Omental fat pad (tissue), 4 donors: Measurements from ENCODE around the gene KCTD18. TPM values are rescaled to one million over a fixed set of nuclear protein-coding genes. Genes with fewer than 3 reads are reported as not detected.

ENCODE experiments used
- ATAC-seq: fragments of 150-250 bp; one replicate; pipeline ENCODE4 v1.9.1; 2016; ENCODE audit warnings: mild to moderate bottlenecking, moderate library complexity; ENCODE audit not compliant: low FRiP score
- DNase-seq: peaks from one replicate; pipeline ENCODE4 v3.0.0-alpha.2; 2019; ENCODE audit warnings: low spot score
- total RNA-seq, 4 donors: library from RNA; depleted of rRNA; stranded (reverse); fragments of >200 nt; gene quantifications; one replicate each; pipeline ENCODE4 v1.1.0, GENCODE V29; 2016
- TF ChIP-seq, protein P1 (sequence below), 3 donors: fragments of 450-650 bp; IDR thresholded peaks; one replicate each; pipeline ENCODE4 v1.5.1; 2016 to 2017; ENCODE audit warnings: antibody characterized with exemption in 3 of 3, mild to moderate bottlenecking in 3 of 3, moderate library complexity in 2 of 3

Gene KCTD18
- total RNA-seq, 4 donors from 2014 or later, result 10.4 to 19.9 (median 14.2) TPM

DNA sequence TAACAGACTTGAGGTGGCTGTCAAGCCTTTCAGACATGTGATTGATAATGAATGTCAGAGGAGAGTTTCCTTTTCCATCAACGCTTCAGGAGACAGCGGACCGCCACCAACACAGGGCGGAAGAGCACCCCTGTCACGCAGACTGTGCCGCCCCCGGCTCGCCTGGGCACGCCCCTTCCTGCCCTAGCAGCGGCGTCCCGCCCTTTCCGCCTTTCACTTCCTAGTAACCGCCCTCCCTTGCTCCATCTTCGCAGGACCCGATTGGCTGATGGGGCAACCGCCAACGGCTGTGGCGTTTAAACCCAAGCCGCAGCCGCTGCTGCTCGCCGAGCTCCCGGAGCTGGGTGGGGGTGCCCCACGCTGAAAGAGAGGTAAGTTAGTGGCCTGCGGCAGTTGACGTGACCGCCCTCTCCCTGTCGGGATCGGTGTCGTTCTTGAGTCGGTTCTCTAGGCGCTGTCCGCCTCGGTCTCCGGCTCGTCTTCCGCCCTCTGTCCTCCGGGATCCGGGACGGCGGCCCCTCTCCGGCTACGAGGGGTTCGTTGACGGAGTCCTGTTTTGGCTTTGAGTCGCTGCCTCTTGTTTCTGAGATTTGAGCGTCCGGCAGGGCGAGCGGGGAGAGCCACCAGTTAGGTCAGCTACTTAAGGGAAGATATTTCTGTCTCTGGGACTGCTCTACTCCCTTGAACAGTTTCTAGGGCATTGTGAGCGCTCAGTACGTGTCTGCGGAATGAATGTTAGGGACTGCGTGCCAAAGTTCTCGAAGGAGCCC, 16.2 kb upstream of the KCTD18 start, which contains the start of gene SGO2:
TSS of gene SGO2 (plus strand) at position 326 of the 770 bp plus-strand sequence. CDS start 6,769 bp downstream, outside the sequence.
- TF ChIP-seq, protein P1, sequence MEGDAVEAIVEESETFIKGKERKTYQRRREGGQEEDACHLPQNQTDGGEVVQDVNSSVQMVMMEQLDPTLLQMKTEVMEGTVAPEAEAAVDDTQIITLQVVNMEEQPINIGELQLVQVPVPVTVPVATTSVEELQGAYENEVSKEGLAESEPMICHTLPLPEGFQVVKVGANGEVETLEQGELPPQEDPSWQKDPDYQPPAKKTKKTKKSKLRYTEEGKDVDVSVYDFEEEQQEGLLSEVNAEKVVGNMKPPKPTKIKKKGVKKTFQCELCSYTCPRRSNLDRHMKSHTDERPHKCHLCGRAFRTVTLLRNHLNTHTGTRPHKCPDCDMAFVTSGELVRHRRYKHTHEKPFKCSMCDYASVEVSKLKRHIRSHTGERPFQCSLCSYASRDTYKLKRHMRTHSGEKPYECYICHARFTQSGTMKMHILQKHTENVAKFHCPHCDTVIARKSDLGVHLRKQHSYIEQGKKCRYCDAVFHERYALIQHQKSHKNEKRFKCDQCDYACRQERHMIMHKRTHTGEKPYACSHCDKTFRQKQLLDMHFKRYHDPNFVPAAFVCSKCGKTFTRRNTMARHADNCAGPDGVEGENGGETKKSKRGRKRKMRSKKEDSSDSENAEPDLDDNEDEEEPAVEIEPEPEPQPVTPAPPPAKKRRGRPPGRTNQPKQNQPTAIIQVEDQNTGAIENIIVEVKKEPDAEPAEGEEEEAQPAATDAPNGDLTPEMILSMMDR (IDR thresholded peaks at IDR 0.05), result no peak
- peak; percentile 99 for ATAC-seq
- peak; percentile 81 for DNase-seq

DNA sequence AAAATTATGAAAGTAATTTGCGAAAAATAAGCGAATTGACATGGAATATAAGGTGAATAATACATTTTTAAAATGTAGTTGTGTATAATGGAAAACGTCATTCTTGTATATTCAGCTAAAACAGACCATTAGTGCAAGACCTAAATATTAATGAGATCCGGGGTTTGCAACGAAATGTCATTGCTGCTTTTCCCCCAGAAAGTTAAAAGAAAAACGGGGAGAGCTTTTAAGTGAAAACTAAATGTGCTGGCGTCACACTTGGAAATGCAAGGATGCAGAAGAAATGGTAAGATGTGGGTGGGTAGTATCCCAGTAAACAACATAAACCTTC, 15.6 kb upstream of the KCTD18 start:
- TF ChIP-seq, protein P1 (IDR thresholded peaks at IDR 0.05), result no peak
- DNase-seq (no peak), ATAC-seq (no peak)

DNA sequence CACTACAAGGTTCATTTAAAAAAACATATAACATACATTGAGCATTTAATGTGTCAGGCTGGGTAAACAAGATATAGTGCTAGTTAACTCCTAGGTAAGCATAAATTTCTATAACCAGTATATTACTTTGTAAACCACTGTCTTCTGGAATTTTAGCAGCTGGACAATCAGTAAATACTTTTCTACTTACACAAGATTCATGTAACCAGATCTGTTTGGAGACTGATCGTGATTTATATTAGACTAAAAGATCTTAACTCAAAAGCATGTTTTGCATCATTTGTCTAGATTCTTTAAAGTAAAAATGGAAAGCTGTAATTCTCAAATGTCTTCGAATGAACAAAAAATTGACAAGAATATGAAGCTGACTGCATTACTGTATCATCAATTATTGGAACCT, 15.2 kb upstream of the KCTD18 start:
- TF ChIP-seq, protein P1 (IDR thresholded peaks at IDR 0.05), result no peak
- ATAC-seq (no peak), DNase-seq (no peak)

DNA sequence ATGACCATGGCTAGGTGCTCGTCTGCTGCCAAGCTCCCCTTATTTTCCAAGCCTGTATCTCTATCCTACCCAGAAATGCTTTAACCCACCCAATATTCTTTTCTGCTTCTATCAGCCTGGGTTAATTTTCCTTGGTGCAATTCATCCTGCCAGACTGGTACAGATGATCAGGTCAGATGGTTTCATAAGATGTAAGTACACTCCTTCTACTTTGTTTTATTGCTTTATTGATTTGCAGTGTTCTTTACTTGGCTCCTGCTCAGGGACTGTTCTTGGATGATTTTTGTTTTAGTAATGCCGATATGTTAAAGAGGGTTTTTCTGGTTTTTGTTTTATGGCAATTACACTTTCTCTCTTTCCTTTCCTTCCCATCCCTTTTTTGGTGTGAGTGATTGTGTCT, 13.7 kb upstream of the KCTD18 start:
- ATAC-seq (no peak), DNase-seq (no peak)
- TF ChIP-seq, protein P1 (IDR thresholded peaks at IDR 0.05), result no peak

DNA sequence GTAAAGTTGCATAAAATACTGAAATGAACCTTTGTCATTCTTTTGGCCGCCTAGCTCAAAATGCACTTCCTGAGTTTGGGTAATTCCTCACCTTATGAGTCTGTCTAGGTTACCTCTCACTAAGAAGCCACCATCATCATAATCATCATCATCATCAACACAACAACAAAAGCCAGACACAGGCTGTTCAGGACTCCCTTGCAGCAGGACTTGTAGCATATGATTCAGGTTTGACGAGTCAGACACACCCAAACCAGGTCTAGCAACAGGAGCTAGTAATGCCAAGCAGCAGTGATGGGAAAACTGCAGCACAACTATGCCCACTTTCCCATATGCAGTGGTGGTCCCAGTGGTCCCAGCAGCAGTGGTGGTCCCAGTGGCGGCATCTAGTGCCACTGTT, 13.3 kb upstream of the KCTD18 start:
- TF ChIP-seq, protein P1 (IDR thresholded peaks at IDR 0.05), result no peak
- no peak for ATAC-seq
- no peak for DNase-seq

DNA sequence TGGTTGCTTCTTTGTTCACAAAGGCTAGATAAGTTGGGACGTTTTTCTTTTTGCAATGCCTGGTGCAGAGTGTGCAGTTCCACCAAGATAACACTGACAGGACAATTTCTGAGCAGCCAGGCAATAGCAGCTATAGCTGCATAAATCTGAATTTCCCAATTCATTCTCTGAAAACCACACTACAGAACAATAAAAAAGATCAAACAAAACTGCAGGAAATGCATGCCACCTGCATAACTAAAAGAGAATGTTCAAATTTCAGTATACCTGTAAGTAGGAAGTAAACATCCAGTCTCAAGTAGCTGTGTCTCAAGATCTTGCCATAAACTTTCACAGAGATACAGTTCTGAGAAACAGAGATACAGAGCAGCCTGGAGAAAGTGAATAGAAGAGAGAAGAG, 5.3 kb upstream of the KCTD18 start:
- no peak for DNase-seq
- no peak for ATAC-seq
- TF ChIP-seq, protein P1 (IDR thresholded peaks at IDR 0.05), result no peak

DNA sequence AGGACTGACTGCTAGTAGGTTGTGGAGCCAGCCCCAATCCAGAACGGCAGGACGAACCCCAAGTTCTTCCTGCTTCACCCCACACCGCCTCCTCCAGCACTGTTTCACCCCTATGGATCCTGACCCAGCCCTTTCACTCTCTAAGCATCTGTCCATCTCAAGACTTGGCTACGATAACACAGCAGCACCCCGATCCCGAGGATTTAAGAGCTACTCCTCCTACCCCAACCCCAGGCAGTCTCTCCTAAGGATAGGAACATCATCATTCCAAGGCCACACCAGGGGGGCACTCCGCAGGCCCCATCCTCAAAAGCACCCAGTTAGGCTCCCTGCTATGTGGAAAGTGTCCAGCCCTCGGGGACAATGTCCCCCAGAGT, 645 bp downstream of the KCTD18 start:
- DNase-seq, result no peak
- TF ChIP-seq, protein P1 (IDR thresholded peaks at IDR 0.05), result no peak
- no peak for ATAC-seq
